Dedifferentiated amniotic fluid mesenchymal stem cell (primary cell): Measurements from ENCODE around the gene AK3.

Source experiments
- DNase-seq: peaks from one replicate; pipeline ENCODE4 v3.0.0-alpha.2; 2016; ENCODE audit errors: extremely low spot score

AK3 gene

DNA sequence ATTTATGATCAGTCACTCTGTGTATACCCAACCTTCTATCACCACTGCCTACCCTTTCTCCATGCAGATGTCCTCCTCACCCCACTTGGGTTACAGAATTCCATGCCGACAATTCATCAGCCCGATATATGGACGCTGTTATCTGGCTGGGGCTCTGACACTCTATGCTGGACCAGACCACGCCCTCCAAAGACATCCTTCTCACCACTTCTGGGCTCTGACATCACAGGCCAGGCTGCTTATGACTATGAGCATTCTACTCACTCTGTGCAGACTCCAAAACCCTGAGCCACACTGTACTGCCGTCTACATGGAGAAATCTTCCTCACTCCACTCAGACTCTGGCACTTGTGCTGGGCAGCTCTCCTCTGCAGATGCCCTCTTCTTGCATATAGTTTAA, 7.6 kb upstream of the AK3 start:
- DNase-seq = no peak

DNA sequence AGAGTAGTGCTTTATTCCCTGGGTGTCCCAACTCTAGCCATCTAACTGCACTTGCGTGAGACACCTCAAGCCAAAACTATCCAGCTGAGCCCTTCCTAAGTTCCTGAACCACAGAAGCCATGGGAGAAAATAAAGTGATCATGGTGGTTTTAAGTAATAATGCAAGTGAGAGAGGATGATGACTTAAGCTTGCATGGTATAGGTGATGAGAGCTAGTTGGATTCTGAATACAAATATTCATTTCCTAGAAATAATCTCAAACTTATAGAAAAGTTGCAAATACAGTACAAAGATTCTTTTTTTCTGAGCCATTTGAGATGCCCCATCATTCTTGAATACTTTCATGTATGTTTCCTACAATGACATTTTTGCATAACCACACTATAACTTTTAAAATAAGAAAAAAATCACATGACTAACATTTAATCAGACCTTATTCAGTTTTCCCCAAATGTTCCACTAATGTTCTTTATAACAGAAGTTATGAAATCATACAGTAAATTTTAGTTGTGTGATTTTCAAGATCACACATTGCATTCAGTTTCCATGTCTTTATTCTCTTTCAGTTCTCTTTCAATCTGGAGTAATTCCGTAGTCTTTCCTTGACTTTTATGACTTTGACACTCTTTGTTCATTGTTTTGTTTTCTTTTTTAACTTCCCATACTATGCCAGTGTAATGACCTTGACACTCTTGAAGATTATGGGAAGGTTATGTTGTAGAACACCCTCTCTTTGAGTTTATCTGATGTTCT, 5.5 kb upstream of the AK3 start:
- DNase-seq = no peak

DNA sequence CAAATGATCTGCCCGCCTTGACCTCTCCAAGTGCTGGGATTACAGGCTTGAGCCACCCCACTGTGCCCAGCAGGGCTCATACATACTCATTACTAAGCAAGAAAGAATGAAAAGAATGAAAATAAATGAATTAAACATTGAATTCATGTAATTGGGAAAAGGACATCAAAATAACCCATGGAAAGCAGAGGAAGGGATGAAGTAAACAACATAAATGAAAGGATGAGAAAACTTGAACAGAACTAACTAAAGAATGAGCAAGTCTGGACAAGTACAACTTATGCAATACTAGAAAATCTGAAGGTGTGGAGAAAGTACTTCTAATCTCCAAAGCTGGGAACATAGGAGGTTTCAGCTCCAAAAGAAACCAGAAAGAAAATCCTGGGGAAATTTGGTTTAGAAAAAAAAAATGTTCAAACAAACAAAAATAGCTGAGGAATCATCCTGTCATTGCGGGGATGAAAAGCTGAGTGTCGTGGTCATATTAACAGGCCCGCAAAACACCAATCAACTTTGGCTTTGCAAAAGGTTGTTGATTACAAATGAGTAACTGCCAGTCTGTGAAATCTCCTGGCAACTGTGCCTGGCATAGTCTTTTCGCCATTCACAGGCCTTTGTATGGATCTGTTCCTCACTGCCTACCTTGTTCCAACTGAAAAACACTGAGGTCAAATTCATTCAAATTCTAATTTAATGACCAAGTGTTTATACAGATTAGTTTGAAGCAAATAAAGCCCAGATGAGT, 2.3 kb upstream of the AK3 start:
- DNase-seq = no peak

DNA sequence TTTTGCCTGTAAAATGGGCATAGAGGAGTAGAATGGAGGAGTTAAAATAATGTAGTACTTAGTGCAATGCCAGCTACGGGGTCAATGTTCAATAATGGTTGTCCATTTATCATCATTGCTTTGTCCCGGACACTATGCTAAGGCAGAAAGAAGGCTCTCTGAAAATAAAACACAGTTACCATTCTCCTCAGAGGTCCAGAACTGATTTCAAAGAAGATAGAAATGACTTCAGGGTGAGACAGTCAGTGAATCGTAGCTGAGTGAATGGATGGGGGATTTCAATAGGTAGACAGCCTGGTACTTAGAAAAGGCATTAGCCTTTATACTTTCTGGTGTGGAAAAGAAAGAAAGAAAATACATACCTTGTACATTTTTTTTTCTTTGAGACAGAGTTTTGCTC, 1.2 kb upstream of the AK3 start:
- DNase-seq = no peak

DNA sequence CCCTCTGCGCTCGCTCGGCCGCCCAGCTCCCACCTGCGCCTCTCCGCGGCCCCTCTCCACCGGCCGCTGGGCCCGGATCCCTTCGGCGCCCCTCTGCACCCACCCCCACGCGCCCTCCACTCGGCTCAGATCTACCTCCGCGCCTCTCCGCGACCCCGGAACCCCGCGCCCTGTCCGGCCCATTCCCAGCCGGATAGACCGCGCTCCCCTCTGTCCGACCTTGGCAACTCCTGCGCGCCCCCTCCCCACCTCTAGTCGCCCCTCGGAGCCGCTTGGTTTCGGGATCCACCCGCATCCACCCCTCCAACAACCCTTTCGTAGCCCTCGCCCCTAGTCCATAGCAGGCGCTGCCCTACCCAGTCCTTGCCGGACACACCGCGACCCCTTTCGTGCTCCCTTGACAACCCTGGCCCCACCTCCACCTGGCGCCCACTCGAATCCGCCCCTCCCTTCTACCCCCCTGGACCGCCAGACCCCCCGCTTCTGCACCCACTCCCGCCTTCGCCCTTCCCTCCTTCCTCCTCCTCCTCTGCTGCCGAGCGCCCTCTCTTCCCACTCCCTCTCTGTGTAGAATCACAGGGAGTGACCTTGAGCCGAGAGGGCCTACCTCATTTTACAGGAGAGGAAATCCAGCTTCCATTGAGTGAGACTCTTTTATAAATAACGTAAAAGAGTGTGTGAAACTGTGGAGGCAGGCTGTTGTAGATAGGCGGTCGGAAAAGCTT, 525 bp upstream of the AK3 start:
- no peak for DNase-seq

DNA sequence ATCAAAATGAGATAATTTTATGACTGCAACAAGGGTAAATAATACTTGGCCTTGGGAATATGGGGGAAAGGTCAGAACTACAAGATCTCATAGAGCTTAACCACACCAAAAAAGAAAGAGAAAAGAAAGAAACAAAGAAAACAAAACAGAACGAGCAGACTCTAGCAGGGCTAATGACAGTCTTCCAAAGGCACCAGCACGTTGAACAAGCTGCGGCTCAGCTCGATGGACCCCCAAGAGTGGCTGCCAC, 689 bp downstream of the AK3 start:
- DNase-seq = no peak

DNA sequence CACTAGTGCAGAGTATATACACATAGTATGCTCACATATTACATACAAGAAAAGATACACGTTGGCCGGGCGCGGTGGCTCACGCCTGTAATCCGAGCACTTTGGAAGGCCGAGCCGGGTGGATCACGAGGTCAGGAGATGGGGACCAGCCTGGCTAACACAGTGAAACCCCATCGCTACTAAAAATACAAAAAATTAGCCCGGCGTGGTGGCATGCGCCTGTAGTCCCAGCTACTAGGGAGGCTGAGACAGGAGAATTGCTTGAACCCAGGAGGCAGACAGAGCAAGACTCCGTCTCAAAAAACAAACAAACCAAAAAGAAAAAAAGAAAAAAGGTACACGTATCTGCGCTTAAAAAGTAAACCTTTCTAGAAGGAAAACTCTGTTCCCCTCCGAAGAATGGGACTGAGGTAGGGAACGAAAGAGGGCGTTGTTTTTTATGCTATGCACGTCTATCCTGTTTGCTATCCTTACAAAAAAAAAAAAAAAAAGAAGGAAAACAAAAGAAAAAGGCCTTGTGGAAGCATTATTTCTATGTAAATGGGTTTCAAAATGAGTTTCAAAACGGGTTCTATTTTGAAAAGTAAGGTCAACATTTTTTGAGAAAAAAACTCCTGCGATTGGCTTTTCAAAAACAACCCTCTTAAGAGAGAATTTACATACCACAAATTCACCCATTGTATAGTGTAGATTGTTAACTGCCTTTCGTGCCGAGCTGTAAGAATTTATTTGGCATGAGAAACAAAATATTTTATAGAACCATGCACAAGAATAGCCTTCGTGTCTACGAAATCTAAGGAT, 1.2 kb downstream of the AK3 start:
- peak; percentile 29 for DNase-seq

DNA sequence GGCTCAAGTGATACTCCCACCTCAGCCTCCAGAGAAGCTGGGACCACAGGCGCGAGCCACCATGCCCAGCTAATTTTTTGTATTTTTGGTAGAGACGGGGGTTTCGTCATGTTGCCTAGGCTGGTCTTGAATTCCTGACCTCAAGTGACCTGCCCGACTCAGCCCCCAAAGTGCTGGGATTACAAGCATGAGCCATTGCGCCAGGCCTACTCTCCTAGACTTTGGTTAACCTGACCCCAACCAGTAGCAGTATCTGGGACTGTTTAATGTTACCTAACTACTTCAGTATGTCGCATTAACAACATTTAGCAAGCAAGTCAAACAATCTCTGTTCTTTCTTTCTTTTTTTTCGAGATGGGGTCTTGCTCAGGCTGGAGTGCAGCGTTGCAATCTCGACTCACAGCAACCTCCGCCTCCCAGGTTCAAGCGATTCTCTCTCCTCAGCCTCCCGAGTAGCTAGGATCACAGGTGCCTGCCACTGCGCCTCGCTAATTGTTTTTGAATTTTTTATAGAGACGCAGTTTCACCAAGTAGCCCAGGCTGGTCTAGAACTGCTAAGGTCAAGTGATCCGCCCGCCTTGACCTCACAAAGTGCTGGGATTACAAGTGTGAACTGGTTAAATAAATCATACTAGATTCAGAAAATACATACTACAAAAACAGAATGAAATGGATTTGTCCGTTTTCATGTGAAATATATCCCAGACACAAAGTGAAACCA, 2.0 kb downstream of the AK3 start:
- DNase-seq = no peak

DNA sequence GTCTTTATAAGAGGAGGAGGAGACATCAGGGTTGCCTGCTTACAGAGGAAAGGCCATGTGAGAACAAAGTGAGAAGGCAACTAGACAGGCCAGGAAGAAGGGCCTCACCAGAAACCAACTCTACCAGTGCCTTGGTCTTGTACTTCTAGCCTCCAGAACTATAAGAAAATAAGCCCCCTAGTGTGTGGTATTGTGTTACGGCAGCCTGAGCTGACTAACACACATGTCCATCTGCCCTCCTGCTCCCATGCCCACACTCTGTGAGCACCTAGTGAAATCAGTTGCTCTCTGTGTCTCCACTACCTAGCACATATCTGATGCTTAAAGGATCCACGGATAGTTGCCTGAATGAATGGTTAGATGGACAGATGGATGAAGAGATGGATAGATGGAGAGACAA, 6.9 kb downstream of the AK3 start:
- DNase-seq = no peak

DNA sequence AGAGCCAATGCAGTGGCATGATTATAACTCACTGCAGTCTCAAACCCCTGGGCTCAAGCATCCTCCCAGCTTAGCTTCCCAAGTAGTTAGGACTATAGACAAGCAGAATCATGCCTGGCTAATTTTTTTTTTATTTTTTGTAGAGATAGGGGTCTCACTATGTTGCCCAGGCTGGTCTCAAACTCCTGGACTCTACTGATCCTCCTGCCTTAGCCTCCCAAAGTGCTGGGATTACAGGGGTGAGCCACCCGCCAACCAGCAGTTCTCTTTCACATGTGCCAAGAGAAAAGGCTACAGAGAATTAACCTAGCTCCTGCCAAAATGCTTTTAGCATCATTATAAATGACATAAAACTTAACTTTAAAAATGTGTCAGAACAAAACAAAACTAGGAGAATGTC, 8.1 kb downstream of the AK3 start:
- DNase-seq = no peak

DNA sequence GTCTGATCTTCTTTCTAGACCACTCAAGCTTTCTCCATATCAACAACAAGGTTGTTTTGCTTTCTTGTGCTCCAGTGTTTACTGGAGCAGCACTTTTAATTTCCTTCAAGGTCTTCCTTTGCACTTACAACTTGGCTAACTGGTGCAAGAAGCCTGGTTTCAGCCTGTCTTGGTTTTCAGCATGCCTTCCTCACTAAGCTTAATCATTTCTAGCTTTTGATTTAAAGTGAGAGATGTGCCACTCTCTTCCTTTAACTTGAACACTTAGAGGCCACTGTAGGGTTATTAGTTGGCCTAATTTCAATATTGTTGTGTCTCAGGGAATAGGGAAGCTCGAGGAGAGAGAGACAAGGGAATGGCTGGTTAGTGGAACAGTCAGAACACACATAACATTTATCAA, 13.4 kb downstream of the AK3 start:
- DNase-seq = no peak

DNA sequence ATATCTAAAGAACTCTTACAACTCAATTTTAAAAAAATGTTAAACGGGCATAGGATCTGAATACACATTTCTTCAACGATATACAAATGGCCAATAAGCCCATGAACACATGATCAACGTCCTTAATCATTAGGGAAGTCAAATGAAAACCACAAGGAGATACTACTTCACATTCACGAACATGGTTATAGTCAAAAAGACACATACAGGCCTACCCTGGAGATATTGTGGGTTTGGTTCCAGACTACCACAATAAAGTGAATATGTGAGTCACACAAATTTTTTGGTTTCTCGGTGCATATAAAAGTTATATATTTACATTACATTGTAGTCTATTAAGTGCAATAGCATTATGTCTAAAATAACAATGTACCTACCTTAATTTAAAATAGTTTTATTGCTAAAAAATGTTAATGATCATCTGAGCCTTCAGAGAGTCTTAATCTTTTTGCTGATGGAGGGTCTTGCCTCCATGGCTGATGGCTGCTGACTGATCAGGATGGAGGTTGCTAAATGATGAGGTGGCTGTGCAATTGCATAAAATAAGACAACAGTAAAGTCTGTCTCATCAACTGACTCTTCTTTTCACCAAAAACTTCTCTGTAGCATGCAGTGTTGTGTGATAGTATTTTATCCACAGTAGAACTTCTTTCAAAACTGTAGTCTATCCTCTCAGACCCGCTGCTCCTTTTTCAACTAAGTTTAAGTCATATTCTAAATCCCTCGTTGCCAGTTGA, 15.1 kb downstream of the AK3 start:
- DNase-seq = no peak

DNA sequence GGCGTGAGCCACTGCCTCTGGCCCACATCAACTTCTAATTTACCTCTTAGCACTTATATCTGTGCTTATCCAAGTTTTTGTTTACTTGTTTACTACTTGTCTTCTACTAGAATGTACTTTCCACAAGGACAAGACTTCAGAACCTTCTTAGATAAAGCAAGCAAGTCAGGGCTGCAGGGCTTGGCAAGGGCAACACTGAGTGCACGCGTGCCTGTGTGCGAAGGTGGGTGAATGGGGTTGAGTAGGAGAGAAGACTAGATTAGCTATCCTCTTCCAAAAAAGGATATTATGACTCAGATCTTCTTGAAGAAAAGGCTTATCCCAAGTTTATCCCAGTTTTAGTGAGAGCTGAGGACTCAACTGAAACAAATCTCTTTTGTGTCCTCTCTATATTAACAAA, 19.3 kb downstream of the AK3 start:
- DNase-seq = no peak

DNA sequence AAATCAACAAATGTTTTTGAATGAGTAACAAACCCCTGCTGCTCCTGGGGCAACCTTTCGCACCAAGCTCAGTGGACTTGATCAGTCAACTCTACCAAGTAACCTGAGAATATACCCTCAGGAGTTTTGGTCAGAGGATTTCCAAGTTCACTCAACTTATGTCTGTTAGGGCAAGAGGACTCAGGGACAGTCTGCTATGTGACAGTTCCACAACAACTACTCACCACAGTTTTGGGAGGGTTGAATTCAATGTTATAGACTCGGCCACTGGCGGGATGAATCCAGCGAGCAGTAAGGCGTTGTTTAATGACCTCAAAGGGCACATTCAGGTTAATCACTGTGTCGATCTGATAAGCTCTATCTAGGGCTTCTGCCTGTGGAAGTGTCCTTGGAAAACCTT, 22.1 kb downstream of the AK3 start:
- DNase-seq = no peak

DNA sequence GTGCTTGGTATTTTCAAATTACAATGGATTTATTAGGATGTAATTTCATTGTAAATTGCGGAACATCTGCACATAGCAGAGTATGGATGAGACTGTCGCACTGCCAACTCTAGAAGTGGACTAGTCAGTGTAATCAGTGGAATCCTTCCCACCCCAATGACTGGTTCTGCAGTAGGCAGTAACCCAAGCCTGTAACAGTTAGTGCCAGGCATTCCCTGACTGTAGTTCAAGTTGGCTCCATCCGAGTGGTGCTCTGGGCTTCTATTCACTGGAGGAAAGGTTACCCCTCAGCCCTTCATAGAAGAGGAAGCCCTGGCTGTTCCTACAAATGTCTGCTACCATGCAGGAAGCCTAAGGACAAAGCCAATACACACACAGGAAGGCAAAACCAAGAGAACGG, 23.2 kb downstream of the AK3 start:
- DNase-seq = no peak

DNA sequence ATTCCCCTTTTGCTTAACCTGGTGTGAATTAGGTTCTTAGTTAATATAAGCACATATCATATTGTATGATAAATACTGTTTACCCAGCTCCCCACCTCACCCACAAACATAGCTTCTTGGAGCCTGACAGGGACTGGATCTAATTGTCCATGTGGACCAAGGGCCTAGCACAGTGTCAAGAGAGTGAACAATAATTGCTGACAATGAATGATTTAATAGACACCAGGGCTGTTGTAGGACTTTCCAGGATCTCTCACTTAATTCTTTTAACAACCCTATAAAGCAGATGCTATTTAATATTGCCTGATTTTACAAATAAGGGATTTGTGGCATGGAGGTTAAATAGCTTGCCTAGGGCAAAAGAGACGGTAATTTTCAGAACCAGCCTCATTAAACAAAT, 24.8 kb downstream of the AK3 start:
- DNase-seq = no peak

DNA sequence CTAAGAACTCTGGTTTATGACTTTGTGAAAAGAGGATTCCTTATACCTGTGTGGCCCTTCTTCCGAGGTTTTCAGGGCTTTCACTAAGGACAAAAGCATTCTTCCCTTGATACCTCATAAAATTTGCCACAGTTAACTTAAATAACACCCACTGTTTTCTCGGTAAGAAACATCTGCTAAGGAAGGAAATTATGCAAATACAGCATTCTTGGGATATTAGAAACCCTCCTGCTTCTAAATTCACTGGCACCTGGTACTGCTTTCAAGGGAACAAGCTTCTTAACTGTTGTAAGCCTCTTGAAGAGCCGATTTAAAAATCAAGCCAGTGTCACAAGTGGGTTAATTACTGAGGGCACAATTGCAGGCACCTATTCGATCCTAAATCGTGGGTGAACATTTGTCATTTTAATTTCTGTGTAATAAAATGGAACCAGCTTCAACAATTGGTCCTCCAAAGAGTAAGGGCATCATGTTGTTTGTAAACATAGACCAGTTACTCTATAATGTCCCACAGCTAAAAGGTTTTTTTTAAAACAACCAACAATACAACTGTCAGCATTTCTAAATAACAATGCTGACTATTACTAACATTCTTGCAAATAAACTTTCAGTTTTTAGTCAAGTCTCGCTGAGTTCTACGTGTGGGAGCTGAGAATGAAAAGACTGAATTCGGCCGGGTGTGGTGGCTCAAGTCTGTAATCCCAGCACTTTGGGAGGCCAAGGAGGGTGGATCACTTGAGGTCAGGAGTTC, 26.6 kb downstream of the AK3 start:
- no peak for DNase-seq

DNA sequence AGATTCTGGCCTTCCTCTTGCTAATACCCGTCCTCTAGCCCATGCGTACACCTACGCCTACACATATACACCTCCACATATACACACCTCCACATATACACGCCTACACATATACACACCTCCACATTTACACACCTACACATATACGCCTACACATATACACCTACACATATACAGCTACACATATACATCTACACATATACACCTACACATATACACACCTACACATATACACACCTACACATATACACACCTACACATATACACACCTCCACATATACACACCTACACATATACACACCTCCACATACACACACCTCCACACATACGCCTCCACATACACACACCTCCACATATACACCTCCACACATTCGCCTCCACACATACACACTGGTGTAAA, 27.2 kb downstream of the AK3 start:
- DNase-seq = no peak

DNA sequence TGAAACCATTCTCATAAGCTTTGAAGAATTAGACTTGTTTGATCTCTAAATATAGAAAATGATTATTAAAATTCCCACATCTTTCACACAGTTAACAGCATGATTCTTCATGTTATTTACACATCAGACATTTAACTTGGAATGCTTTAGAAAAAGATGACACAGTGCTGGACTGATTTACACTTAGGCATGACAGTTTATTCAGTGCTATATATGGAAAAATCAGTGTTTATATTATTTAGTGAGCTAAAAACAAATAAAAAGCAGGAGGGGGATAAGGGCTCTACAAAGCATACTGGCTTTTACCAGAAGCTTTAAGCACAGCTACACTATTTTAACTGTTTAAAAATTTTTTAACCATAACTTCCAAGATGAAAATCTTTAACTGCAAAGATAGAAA, 31.6 kb downstream of the AK3 start:
- DNase-seq = no peak

DNA sequence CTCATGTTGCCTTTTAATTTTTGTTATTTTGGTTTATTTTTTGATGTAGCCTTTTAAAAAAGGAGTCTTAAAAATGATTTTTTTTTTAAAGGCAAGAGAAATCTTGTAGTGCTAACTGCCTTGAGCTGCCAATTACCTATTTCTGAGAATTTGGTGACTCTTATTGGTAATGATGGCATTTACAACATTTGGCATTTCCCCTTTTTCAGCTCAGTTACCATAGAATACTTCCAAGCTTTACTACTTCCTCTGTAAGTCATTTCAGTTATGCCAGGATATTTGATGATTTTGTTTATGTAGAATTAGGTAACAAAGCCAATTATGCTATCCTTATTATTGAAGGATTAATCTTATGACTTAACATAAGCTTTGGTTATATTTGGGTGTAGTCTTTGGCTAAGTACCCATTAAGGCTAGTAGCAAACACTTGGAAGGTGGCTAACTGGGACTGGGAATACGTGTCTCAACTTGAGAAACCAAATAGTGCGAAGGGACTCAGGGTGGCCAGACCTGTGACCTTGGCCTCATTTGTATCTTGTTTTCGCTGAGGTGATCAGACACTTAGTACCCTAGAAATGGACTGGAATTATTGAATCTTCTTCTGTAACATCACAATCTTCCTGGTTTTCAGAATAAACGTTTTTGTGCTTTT, 33.9 kb downstream of the AK3 start:
- DNase-seq = no peak
